Mucosa of descending colon (tissue), 3 donors: ENCODE data around the gene NCAPH2. TPM values are rescaled to one million over a fixed set of nuclear protein-coding genes. Genes with fewer than 3 reads are reported as not detected.

Source experiments
- ATAC-seq: fragments of 200-7000 bp; cut with Tn5 transposase; one replicate; pipeline ENCODE4 v1.9.1; 2020; ENCODE audit warnings: mild to moderate bottlenecking, moderate library complexity
- DNase-seq, 3 donors: peaks; one replicate each; pipeline ENCODE4 v3.0.0-alpha.2; 2020
- H3K36me3 ChIP-seq: fragments of 200-600 bp; one replicate; pipeline ENCODE4 v1.8.0; 2021; ENCODE audit warnings: low read depth, mild to moderate bottlenecking
- H3K4me1 ChIP-seq: fragments of 200-600 bp; one replicate; pipeline ENCODE4 v1.8.0; 2021; ENCODE audit warnings: low read depth, mild to moderate bottlenecking
- H3K4me3 ChIP-seq: fragments of 200-600 bp; one replicate; pipeline ENCODE4 v1.8.0; 2021; ENCODE audit warnings: mild to moderate bottlenecking
- H3K9me3 ChIP-seq: fragments of 200-600 bp; one replicate; pipeline ENCODE4 v1.8.0; 2021; ENCODE audit warnings: mild to moderate bottlenecking
- intact Hi-C, 2 donors: fragments of 100-400 bp; cut with DNase I in 1 of 2; cut with micrococcal nuclease in 1 of 2; formaldehyde crosslinking; loops; one replicate each; pipeline versions ENCODE4 v1.11.0 to v1.11.1; 2022; cut with DNase I, micrococcal nuclease
- total RNA-seq, 3 donors: library from RNA; stranded (reverse); fragmentation: NEBNext Ultra II Directional in 2 of 3; extraction: Animal tissue kit (Norgen Biotek cat#: 25700) in 2 of 3; gene quantifications; one replicate each; pipeline versions ENCODE4 v1.2.1 to v1.2.4, GENCODE V29; 2021 to 2023
- TF ChIP-seq, protein P1 (sequence below): fragments of 200-600 bp; IDR thresholded peaks from one replicate; pipeline ENCODE4 v1.8.0; 2022; ENCODE audit warnings: antibody characterized with exemption, mild to moderate bottlenecking
- donor health status: DM: no; HTN: no; CAD: no; lungs with moderate emphysema.
- donor health status: DM: no; HTN: no; CAD: no.
- donor health status: DM: no; HTN: yes; CAD: no.

Gene NCAPH2
- total RNA-seq, 3 donors from 2014 or later: 32.1 to 41.2 (median 34.0) TPM

- intact Hi-C loops: no loop called here
- ATAC-seq (no peak), DNase-seq (no peak)
- H3K9me3 ChIP-seq: no peaks in the 10 kb centered on the region
- H3K36me3 ChIP-seq: peaks cover 27% of the 10 kb centered on the region
- H3K4me1 ChIP-seq: peaks cover 4% of the 10 kb centered on the region
- H3K4me3 ChIP-seq: no peak overlapping the region
- TF ChIP-seq, protein P1, sequence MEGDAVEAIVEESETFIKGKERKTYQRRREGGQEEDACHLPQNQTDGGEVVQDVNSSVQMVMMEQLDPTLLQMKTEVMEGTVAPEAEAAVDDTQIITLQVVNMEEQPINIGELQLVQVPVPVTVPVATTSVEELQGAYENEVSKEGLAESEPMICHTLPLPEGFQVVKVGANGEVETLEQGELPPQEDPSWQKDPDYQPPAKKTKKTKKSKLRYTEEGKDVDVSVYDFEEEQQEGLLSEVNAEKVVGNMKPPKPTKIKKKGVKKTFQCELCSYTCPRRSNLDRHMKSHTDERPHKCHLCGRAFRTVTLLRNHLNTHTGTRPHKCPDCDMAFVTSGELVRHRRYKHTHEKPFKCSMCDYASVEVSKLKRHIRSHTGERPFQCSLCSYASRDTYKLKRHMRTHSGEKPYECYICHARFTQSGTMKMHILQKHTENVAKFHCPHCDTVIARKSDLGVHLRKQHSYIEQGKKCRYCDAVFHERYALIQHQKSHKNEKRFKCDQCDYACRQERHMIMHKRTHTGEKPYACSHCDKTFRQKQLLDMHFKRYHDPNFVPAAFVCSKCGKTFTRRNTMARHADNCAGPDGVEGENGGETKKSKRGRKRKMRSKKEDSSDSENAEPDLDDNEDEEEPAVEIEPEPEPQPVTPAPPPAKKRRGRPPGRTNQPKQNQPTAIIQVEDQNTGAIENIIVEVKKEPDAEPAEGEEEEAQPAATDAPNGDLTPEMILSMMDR: no peak
These were observed 46.0 kb upstream of the NCAPH2 start for GRCh38 chr22:50461979-50462540.

DNA sequence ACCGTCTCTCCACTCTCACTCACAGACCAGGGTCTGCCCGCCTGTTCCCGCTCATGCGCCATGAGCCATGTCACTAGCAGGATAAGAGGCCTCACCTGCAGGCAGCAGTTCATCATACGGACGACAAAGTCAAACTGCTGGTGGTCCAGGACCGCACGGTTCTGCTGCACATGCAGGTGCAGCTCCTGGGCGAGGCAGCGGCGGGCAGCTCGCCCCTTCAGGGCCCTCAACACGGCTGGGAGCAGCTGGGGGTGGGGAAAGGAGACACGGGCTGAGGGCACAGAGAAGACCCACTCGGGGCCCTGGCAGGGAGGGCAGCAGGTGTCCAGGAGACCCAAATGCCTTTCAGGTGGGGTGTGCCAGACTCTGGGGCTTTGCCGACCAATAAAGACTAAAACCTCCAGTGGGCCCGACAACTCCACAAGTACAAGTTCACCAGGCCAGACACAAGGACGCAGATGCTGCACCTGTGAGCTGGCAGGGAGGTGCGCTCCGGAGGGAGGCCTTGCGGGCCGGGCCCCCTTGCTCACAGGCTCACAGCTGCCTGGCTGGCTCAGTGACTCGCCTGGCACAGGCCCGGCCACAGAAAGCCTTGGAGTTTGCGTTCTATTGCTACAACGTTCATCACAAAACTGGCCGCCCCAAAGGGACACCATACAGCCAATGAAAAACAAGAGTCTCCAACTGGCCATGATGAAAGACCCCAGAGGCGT is 44.7 kb upstream of the NCAPH2 start:
- TF ChIP-seq, protein P1: no peak
- no peak for DNase-seq
- Histone ChIP-seq H3K9me3 (no peaks in the 10 kb centered on the region), H3K4me1 (peaks cover 4% of the 10 kb centered on the region), H3K4me3 (no peak overlapping the region), H3K36me3 (peaks cover 27% of the 10 kb centered on the region)
- intact Hi-C loops: no loop called here
- ATAC-seq: no peak

DNA sequence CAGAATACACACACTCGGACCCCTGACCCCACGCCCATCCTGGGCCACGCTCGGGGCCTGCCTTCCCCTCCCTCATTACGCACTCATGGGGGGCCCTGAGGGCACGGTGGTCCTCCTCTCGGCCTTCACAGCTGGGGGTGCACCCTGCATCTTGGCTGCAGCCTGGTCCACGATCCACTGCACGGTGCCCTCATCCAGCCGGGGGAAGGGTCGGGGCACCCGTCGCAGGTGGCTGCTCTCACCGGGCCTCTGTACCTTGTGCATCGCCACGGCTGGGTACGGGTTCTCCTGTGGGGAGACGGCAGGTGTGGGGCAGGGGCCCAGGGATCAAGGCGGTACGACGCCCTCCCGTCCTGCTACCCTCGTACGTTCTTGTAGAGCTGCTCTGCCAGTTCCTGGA is 43.6 kb upstream of the NCAPH2 start:
- Histone ChIP-seq H3K36me3 (peaks cover 25% of the 10 kb centered on the region), H3K9me3 (no peaks in the 10 kb centered on the region), H3K4me3 (no peak overlapping the region), H3K4me1 (peaks cover 11% of the 10 kb centered on the region)
- ATAC-seq (no peak), DNase-seq (no peak)
- intact Hi-C loops: no loop called here
- TF ChIP-seq, protein P1: no peak

DNA sequence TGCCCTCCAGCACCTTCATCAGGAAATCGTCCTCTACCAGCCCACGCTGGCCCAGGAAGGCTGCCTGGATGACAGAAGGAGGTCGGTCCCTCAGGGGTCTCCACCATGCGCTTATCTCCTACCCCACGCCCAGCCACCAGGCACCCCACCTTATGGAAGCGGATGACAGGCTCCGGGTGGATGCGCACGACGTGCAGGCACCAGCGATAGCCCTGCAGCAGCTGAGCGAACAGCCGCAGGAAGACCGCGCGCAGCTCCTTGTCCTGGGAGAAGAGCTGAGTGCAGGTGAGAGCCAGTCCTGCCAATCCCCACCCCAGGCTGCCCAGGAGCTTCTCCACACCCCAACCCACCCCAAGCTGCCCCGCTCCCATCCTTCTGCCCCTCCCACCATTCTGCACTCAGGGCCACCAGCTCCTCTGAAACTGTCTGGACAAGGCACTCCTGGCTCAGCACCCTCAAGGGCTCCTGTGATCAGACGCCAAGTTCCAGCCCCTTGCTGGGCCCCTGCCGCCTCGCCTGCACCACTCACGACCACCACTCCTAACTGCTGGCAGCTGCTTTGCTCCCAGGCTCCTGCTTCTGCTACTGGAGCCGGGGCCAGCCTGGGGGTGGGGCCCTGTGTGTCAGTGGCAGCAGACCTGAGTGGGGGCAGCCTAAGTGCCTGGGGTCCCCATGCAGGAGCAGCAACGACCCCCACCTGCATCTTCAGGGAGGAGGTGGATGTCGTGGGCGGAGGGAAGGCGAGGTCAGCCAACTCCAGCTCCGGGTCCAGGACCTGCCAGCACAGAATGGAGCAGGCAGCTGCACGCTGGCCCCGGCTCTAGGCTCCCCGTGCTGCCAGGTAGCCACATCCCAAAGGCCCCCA is 42.7 kb upstream of the NCAPH2 start:
- DNase-seq (no peak), ATAC-seq (no peak)
- H3K9me3 ChIP-seq: no peaks in the 10 kb centered on the region
- TF ChIP-seq, protein P1: no peak
- H3K4me1 ChIP-seq: peaks cover 19% of the 10 kb centered on the region
- intact Hi-C loops: no loop called here
- H3K36me3 ChIP-seq: peaks cover 25% of the 10 kb centered on the region
- H3K4me3 ChIP-seq: no peak overlapping the region

DNA sequence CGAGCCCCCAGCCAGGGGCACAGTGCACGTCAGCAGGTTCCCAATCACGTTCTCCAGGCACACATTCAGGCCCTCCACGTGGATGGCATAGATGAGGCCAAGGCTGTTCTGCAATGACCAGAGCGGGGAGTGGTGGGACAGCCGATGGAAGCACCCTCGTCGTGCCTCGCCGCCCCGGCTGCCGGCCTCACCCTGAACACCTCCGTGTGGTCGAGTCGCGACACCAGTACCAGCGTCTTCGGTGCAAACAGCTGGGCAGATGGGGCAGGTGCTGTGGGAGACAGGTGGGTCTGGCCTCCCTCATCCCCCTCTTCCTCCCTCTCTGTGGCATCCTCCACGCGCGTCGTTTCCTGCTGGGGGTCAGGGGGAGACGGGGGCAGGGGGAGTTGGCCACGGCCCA is 40.7 kb upstream of the NCAPH2 start:
- no peak for DNase-seq
- TF ChIP-seq, protein P1: no peak
- intact Hi-C loops: no loop called here
- H3K4me1 ChIP-seq: peaks cover 36% of the 10 kb centered on the region
- H3K36me3 ChIP-seq: peaks cover 19% of the 10 kb centered on the region
- no peaks in the 10 kb centered on the region for H3K9me3 ChIP-seq
- ATAC-seq: no peak
- no peak overlapping the region for H3K4me3 ChIP-seq
